ENCODE data around the gene TIMM22. TPM values are rescaled to one million over a fixed set of nuclear protein-coding genes. Genes with fewer than 3 reads are reported as not detected.

The TIMM22 gene
- 8.9 and 11.2 TPM in 2 replicates for total RNA-seq (ENCODE audit: low replicate concordance)

GRCh38 chr17:996554-997344 is at the start of gene TIMM22:
Gene TIMM22 (plus strand): TSS chr17:997129. CDS start chr17:997143, 14 bp downstream.

GRCh38 chr17:979539-980405 is 17.2 kb upstream of the TIMM22 start, which contains the start of gene NXN:
Gene NXN (minus strand): TSS chr17:979776.

Other genes with a start within 250 kb of the TIMM22 start
- 9.2 and 9.5 TPM in 2 replicates for gene GEMIN4, start 244.9 kb upstream of the TIMM22 start, total RNA-seq (ENCODE audit: low replicate concordance)
- gene GLOD4, start 214.8 kb upstream of the TIMM22 start, total RNA-seq (ENCODE audit: low replicate concordance): 32.6 and 37.7 TPM in 2 replicates
- gene MRM3, start 214.8 kb upstream of the TIMM22 start, total RNA-seq (ENCODE audit: low replicate concordance): 17.6 and 22.5 TPM in 2 replicates
- 2.2 and 5.9 TPM in 2 replicates for gene NXN, start 17.4 kb upstream of the TIMM22 start, total RNA-seq (ENCODE audit: low replicate concordance)
- 46.0 and 75.9 TPM in 2 replicates for gene ABR, start 182.9 kb downstream of the TIMM22 start, total RNA-seq (ENCODE audit: low replicate concordance)

All from smooth muscle cell of the coronary artery (primary cell).